Jurkat, Clone E6-1 (cell line): ENCODE data around the gene TEX10.
"Not testable (repeated sequence)": the region's sequence is repeated elsewhere in the genome, so short reads cannot be mapped to it uniquely, and the experiment has no call there.

Source experiments
- DNase-seq: peaks from one replicate; pipeline ENCODE4 v3.0.0-alpha.2; 2011; ENCODE audit warnings: low read depth, low spot score
- H3K4me3 ChIP-seq: 2 replicates; pipeline ENCODE4 v1.5.1; 2011; ENCODE audit warnings: mild to moderate bottlenecking, low read length, control low read depth, moderate library complexity

The TEX10 gene

DNA sequence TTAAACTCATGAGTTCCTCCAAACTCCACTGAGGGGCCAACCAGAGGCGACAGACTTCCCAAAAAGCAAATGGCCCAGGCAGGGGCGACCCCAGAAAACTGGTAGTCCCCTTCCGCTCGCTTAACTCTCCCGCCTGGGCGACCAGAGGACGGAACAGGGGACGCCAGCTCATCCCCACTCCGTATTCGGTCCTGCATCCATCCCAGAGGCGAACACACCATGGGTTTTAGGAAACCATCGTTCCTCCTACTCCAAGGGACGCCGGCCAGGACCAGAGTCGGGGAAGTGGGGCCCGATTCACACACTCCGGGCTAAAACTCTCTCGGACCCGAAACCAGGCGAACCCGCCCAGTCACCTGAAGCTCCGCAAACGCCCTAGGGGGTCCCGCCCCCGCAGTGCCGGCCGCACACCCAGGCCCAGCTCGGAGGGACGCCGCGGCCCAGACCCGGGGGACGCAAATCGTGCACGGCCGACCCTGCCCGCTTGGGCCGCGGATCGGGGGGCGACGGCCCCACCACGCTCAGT is 478 bp downstream of the TEX10 start:
- H3K4me3 ChIP-seq: peak overlapping the region; percentile 91
- DNase-seq: no peak

DNA sequence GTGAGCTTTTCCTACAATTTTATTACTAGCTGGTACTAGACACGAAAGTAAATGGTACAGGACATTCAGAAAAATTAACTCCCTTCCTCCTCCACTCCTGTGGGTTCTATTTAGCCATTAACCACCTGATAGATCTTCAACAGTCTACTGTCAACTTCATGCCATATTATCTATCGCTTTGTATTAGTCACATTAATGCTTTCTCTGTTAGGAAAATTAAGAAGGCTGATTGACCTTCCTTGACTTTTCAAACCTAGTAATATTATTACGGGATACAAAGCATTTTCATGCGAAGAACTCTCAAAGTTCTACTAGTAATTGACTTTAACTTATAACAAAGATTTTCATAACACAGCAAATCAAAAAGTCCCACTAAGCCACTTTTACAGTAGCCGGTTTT is 1.2 kb downstream of the TEX10 start:
- no peak for DNase-seq
- H3K4me3 ChIP-seq: peak overlapping the region; percentile 91

DNA sequence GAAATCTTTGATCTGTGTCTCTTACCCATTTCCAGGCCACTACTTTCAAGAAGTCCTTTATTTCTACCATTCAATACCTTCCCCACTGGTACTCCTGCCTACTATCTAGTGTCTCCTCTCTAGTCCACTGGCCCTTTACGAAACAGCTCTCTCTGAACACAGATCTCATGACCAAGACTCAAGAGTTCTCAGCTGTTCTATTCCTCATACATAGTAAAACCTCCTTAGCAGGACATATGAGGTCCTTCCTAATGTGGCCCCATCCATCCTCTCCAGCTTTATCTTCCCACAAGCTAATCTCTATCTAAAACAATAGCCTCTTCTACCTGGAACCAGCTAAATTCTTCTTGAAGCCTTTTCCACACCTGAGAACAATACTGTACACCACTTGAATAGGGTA is 2.6 kb downstream of the TEX10 start:
- no peak overlapping the region for H3K4me3 ChIP-seq
- no peak for DNase-seq

DNA sequence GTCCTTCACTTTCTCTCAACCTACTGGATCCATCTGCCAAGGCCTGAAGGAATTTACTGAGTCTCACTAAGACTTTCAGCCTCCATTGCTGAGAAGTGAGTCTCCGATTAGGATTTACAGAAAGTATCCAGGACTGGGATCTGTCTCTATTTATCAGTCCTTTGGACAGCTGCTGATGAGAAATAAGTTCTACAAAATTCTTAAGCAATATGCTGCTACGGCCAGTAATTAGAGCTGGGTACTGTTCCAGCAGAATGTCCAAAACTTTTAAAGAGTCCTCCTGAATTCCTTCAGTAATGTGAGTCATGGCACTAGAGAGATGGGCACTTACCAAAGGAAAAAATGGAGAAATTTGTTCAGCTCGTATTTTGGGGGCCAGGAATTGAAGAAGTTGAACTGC is 5.9 kb downstream of the TEX10 start:
- H3K4me3 ChIP-seq: no peak overlapping the region
- no peak for DNase-seq

DNA sequence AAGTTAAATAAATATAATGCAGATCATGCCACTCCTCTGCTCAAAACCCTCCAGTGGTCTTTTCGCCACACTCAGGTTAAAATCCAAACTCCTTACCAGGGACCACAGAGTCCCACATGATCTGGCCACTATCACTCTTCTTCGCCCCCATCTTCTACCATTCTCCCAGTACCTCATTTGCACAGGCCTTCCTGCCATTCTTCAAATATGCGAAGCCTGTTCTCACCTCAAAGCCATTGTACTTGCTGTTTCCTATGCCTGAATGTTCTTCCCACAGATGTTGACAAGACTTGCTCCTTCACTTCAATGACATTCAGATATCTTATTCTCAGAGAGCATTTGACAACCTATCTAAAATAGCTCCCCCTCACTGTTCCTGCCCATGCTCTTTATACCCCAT is 10.9 kb downstream of the TEX10 start:
- DNase-seq: no peak
- H3K4me3 ChIP-seq: no peak overlapping the region

DNA sequence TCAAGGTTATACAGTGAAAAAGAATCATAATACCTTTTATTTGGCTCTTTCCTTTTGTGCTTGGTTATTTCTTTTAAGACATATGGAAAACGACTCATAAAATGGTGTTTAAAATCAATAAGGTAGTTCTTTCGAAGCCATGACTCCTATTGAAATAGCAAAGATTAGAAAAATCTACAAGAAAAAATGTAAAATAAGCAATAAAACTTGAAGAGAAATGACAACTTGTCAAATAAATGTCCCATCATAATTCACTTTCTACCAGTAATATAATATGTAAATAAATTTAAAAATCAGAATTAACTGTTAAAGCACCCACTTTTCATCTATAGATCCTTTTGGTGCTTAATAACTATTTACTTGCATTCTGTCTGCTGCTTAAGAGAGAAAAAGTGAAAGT is 12.5 kb downstream of the TEX10 start:
- no peak for DNase-seq
- H3K4me3 ChIP-seq: no peak overlapping the region

DNA sequence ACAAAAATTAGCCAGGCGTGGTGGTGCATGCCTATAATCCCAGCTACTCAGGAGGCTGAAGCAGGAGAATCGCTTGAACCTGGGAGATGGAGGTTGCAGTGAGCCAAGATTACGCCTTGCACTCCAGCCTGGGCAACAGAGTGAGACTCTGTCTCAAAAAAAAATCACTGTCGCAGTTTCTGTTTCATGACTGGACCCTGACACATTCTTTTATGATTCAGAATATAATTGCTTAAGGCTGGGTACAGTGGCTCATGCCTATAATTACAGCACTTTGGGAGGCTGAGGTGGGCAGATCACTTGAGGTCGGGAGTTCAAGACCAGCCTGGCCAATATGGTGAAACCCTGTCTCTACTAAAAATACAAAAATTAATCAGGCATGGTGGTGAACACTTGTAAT is 14.0 kb downstream of the TEX10 start:
- H3K4me3 ChIP-seq, DNase-seq: not testable (repeated sequence)

DNA sequence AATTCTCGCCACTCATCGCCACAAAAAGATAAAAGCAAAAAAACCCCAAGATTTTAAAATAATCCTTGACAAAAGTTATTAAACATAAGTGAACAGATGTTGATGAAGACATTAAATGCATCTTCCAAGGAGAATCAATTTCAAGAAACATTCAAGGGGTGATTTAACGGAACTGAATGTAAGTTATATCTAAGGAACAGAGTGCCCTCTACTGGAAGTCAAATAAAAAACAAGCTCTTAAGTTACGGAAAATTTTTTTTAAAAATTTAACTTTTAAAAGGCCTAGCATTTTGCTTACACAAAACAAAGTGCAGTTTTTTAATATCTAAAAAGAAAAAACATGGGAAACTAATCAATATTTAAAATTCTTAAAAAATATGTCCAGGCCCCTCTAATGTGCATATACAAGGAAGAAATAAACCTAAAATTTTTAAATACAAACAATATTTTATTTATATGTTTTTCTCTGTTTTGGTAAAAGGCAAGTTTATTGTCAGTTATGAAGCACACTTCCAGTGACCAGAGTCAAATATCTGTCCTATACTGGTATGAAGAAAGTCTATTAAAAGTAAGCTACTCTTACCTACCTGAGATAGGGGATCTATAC is 28.0 kb downstream of the TEX10 start:
- no peak overlapping the region for H3K4me3 ChIP-seq
- DNase-seq: peak; percentile 28

DNA sequence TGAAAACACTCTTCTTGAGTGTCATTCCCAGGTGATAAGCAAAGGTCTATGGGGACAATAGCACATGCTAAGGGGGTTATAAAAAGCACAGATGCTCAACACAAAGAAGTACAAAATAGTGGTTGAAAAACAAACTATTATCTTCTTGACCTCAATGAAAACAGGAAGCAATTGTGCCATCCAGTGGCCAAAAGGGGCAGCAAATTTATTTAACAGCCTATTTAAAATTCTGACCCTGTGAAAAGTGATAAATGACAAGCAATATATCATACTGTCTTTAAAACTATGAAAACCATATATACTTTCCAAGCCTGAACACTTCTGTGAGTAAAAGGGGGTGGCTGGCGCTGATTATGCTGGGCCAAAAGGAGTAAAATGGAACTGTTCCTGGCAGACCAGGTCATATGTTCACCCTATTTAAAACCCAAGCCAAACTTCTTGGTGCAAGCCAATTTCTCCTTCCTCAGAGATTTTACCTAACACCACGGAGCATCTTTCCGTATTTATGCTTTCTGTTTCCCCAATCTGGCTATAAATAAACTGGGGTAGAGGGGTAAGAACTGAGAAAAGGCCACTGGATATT is 29.7 kb downstream of the TEX10 start:
- no peak overlapping the region for H3K4me3 ChIP-seq
- DNase-seq: peak; percentile 9

DNA sequence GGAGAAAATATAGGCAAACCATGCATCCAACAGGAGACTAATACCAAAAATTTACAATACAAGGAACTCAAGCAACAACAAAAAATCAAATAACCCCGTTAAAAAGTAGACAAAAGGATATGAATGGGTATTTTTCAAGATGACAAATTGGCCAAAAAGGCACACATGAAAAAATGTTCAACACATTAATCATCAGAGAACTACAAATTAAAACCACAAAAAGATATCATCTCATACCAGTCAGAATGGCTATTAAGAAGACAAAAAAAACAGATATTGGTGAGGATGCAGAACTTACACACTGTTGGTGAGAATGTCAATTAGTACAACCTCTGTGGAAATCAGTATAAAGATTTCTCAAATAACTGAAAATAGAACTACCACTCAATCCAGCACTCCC is 35.0 kb downstream of the TEX10 start:
- no peak overlapping the region for H3K4me3 ChIP-seq
- DNase-seq: no peak

DNA sequence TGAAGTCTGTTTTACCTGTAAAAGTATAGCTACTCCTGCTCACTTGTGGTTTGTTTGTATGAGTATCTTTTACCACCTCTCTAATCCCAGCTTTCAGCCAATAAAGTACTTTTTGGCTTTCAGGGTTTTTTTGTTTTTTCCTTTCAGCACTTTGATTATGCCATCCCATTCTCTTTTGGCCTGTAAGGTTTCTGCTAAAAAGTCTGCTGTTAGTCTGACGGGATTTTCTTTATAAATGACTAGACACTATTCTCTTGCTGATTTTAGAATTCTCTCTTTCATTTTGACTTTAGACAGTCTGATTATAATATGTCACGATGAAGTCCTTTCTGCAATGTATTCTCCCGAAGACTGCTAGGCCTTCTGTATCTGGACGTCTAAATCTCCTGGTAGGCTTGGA is 37.2 kb downstream of the TEX10 start:
- H3K4me3 ChIP-seq: no peak overlapping the region
- DNase-seq: no peak

DNA sequence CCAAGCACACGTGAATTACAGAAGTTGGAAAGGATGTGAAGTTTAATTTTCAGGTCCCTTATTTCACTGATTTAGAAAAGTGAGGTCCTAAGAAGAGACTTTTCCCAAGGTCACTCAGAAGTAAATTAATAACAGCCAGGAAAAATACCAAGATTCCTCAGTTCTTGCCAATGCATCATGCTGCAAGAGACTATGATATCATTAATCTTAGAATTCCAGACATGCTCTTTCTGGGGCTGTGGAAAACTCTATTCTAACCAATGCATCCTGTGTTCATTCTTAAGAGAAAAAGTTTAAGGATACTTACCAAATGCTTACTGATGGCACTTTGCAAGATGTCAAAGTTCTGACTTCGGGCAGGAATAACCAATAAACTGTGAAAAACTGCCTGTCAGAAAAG is 42.8 kb downstream of the TEX10 start:
- DNase-seq: no peak
- H3K4me3 ChIP-seq: no peak overlapping the region

DNA sequence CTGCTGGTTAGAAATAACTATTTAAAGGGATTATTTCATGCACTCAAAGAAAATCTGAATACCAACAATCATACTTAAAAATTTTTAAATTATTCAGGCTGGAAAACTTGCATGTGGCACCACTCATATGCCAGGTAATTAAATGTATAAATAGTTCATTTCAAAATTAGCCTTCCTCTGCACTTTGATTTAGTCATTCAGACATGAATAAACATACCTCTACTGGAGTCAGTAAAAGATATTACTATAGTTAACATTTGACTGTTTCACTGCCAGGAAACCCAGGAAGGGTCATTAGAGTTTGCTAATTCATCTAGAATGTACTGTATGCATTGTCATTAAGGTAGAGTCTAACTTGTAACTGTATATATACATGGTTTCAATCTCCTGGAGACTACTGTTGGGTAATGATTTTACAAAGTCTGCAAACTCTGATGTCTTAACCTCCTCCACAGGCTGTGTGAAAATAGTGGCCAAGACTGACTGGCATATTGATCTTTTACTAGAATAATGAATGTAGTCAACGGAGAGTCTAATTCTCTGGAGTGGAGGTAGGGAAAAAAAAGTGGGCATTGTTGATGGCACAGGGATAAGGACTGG is 43.7 kb downstream of the TEX10 start:
- no peak overlapping the region for H3K4me3 ChIP-seq
- DNase-seq: no peak

DNA sequence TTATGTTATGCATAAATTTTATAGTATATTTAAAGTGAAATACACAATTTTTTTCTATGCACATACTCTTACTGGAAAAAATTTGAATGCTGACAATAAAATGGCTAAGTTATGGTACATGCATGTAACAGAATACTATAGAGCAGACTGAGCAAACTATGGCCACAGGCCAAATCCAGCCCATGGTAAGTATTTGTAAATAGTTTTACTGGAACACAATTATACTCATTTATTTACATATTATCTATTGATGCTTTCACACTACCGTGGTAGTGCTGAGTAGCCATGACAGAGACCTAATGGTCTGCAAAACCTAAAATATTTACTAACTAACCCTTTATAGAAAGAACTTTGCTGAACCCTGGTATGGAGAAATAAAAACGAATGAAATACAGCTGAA is 45.7 kb downstream of the TEX10 start:
- H3K4me3 ChIP-seq: no peak overlapping the region
- no peak for DNase-seq

DNA sequence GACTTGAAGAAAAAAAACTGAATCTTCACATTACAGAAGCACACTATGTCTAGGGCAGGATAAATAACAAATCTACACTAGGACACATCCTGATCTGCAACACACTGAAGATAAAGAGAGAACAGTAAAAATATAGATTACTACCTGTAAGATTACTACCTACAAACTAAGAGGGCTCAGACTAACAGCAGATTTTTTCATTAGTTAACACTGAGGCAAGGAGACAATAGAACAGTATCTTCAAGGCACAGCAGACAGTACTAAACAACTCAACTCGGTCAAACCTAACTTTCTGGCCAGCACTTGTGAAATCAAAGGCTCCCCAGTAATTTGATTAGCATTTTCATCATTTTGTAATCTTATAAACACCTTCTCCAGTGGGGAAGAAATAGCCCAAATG is 46.5 kb downstream of the TEX10 start:
- H3K4me3 ChIP-seq: no peak overlapping the region
- DNase-seq: no peak

DNA sequence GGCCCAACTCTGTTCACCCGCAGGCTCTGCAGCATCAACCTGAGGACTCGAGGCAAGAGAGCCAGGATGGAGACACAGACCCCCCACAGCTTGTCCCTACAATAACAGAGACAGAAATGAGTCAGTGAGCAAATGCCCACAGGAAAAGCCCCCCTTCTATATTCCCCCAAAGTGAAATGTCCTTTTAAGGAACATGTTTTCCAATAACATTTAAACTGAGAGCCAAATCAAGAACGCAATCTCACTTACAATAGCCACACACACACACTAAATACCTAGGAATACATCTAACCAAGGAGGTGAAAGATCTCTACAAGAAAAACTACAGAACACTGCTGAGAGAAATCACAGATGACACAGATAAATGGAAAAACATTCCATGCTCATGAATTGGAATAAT is 49.0 kb downstream of the TEX10 start:
- H3K4me3 ChIP-seq: no peak overlapping the region
- DNase-seq: no peak

DNA sequence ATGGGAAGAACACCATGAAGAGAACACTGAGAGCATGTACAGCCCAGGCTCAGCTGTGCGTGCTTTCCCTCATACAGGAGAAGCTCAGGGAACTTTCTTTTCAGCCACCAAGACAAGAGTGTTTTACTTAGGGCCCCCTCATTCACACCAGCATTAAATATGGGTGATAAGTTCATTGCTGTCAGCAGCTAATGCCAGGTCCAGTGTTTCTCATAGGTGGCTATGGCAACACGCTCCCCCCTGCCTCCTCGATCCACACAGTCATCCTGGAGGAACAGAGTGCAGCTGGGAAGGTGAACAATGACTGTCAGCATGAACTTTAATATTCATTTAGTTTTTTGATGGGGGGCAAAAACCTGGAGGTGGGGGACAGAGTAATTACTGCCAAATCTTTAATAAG is 54.4 kb downstream of the TEX10 start:
- no peak for DNase-seq
- H3K4me3 ChIP-seq: no peak overlapping the region

DNA sequence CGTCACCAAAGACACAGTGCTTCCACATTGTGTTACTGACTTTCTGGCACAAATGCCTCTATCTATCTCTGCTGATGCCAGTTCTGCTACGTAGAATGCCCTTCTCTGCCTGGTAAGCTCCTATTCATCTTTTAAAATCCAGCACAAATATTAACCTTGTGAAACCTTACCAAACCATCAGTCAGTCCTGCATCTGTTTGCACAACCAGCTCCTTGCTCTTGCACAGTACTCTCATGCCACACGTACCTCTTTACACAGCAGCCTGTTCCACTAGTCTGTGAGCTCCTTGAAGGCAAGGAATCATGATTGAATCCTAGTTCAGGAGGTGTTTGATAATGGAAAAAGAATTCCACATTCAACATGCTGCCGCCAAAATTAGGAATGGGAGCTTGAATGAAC is 56.3 kb downstream of the TEX10 start:
- no peak overlapping the region for H3K4me3 ChIP-seq
- no peak for DNase-seq

DNA sequence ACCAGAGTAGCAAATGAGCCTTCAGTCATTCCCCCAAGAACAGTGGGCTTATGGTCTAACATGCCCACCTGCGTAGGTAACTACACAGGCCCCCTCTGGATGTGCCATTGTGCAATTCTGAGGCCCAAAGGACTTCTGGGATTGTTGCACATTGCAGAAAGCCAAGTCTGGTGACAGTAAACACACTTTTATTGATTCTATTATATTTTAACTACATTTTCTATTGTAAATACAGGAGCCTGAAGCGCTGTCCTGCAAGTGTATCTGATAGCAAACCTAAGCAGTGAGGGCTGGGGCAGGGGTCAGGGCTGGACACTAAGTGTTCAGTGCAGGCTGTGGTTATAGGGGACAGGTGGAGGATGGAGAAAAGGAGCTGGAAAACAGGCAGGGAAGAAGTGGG is 57.5 kb downstream of the TEX10 start:
- no peak overlapping the region for H3K4me3 ChIP-seq
- DNase-seq: no peak

DNA sequence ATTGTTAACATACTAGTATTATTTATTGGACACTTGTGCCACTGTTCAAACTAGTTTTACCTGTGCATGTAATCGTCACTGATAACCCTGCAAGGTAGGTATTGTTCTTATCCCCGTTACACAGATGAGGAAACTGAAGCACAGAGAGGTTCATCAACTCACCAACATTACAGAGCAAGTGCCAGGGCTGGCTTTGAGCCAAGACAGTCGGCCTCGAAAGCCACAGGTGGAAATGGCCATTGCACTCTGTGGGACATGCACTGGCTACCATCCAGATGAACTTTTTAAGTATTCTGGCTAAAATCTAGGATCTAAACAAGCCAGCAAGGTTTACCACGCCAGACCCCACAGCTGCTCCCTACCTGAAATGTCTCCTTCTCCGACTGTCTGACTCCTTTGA is 57.9 kb downstream of the TEX10 start:
- no peak for DNase-seq
- H3K4me3 ChIP-seq: no peak overlapping the region

DNA sequence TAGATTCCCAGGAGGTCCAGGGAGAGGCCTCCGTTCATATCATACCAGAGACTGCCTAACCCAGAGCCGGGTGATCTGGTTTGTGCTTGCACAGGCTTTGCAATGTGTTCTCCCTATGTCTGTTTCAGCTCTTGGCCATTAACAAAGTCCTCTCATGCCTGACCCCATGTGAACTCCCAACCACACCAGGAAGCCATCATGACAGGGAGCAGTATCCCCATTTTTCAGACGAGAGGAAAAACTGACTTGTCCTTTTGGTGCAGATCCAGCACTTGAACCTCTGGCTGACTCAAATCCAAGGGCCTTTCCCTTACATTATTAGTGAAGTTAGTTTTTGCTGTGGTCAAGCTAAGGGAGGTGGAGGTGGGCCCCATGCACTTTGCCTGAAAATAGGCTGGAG is 58.4 kb downstream of the TEX10 start:
- no peak overlapping the region for H3K4me3 ChIP-seq
- no peak for DNase-seq
